Myometrial cell (primary cell): ENCODE results near the gene DCK. TPM values are rescaled to one million over a fixed set of nuclear protein-coding genes. Genes with fewer than 3 reads are reported as not detected.

Experiments used
- total RNA-seq: library from RNA; depleted of rRNA; stranded (reverse); fragments of >200 nt; gene quantifications from 2 replicates; pipeline ENCODE4 v1.2.3, GENCODE V29; 2015

DCK gene
- total RNA-seq, result 17.2 and 17.9 TPM in 2 replicates

GRCh38 chr4:70993181-70994068 lies at the start of gene DCK:
Gene DCK, plus strand, starts transcription at chr4:70993649. Its CDS starts 187 bp downstream, at chr4:70993836.

Other genes with a start within 250 kb of the DCK start
- 68.9 and 90.2 TPM in 2 replicates for gene GRSF1, start 153.8 kb upstream of the DCK start, total RNA-seq
- 9.5 and 10.3 TPM in 2 replicates for gene MOB1B, start 91.3 kb upstream of the DCK start, total RNA-seq